NAMALWA (cell line): ENCODE results near the gene PKM.

ENCODE experiments used
- DNase-seq: peaks from one replicate; pipeline ENCODE4 v3.0.0-alpha.2; 2015; ENCODE audit warnings: low spot score

The PKM gene

GRCh38 chr15:72155635-72156616 lies 75.1 kb downstream of the PKM start:
- peak; percentile 89 for DNase-seq

GRCh38 chr15:72155003-72155621 lies 75.9 kb downstream of the PKM start:
- DNase-seq = no peak

DNA sequence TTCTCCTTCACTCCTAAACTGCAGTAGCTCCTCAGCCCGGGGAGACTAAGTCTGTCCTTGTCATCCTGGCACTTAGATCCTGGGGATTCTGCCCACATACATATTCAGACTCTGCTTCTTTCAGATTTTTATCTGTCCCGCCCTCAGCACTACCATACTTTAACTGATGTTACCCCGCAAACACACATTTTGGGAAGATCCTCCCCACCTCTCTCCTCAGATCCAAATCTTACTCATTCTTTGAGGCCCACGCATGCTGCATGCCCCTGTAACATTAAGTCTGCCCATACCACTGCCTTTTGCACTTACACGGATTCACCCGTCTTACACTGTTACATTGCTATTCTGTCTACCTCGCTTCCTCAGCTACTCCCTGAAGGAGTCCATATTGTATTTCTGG lies 76.7 kb downstream of the PKM start:
- no peak for DNase-seq

GRCh38 chr15:72153269-72154000 lies 77.6 kb downstream of the PKM start:
- DNase-seq = no peak
